G401.6 (cell line): ENCODE results near the gene CPSF7.

Experiments
- FAIRE-seq: peaks from 2 replicates; lab custom pipeline; 2012; peaks lifted over from hg19 to GRCh38; lab: Jason Lieb, UNC

CPSF7 gene

DNA sequence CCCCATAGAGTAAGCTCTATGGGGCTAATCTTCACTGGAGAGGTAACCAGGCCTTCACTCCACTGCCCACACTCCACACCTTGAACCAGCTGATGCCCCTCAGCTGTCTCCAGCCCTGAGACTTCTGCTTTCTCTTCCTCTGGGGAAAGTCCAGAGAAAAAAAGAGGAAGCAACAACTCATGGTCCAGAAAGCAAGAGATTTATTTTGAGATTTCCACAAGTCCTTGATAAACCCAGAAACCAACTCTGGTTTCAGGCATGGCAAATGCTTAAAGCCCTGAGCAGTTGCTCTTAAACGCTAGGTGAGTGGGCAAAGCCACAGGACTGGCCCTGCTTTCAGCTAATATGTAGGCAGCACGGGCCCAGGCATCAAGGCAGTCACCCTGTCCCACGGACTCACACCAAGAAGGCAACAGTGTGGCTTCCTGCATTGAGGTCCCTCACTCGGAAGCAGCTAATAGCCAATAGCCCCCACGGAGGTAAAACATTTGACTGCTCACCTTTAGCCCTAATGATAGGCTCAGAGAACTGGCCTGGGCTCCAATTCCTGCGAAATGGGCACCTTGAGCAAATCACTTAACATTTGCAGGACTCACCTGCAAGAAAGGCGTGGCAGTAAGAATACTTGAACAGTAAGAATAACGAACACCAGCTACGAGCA lies 72.4 kb downstream of the CPSF7 start:
- no peak for FAIRE-seq

- no peak for FAIRE-seq
These were observed 73.1 kb downstream of the CPSF7 start for GRCh38 chr11:61356706-61357105.

DNA sequence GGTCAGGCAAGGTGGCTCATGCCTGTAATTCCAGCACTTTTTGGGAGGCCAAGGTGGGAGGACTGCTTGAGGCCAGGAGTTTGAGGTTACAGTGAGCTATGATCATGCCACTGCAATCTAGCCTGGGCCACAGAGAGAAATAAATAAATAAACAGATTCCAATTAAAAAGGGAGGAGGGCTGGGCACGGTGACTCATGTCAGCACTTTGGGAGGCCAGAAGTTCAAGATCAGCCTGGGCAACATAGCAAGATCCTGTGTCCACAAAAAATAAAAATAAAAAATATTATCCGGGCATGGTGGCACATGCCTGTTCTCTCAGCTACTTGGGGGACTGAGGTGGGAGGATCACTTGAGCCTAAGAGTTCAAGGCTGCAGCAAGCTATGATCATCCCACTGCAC lies 75.6 kb downstream of the CPSF7 start:
- no peak for FAIRE-seq

DNA sequence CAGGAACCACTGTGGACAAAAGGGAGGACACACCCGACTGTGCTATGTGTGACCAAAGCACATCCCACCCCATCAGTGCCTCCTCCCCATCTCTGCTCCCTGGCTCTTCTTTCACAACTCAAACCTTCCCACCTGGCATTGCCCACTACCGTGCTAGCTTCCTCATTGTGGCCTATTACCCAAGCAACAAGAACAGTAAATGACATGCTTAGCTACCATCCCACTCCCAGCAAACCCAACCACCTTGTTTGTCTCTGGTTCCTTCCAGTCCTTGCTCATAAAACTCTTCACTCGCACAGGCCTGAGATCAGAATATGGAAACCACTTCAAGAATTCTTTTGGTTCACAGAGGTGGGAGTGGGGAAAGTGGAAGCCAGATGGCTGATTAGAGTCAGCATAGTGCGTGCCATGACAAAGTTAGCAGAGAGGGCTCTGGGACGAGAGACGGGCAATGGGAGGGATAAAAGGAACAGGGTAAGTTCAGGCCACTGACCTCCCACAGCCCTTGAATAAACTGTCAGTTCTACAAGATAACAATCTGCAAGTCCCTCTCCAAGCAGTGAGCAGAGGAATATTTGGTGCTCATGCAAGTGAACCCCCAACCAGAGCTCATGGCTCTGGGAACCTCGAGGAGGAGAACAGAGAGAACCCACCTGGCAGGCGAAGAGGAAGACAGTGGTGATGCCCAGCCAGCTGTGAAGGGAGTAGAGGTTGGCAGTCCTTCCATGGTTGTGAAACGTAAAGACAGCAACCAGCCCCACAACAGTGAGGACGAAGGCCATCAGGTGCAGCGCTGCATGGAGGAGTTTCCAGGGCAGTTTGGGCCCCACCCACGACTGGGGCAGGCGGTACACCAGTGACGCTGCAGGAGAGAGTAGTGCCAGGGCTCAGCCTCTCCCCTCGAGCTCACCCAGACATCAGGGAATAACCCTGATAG lies 76.4 kb downstream of the CPSF7 start:
- no peak for FAIRE-seq
